ENCODE data around the gene UBE2Z. TPM values are rescaled to one million over a fixed set of nuclear protein-coding genes. Genes with fewer than 3 reads are reported as not detected.

The UBE2Z gene
- total RNA-seq, result 100 and 102 TPM in 2 replicates
- long read RNA-seq, full-length matches to known transcripts, result 5 of 34 reads
- long read RNA-seq, partial matches to known transcripts, result 3 of 34 reads
- long read RNA-seq, other reads (novel, unspliced or antisense), result 26 of 34 reads

- Mint-ChIP-seq H3K27me3 (ENCODE audit: unreplicated experiment) (no peaks in the 10 kb centered on the region), H3K4me3 (ENCODE audit: unreplicated experiment) (peak within 1 kb of the TSS; percentile 90), H3K27ac (ENCODE audit: unreplicated experiment) (peak within 1 kb of the TSS; percentile 98), H3K4me1 (ENCODE audit: unreplicated experiment) (peaks cover 42% of the 10 kb centered on the region), H3K36me3 (ENCODE audit: unreplicated experiment) (peaks cover 14% of the 10 kb centered on the region), H3K9me3 (ENCODE audit: unreplicated experiment) (no peaks in the 10 kb centered on the region)
- DNase-seq (ENCODE audit: extremely low spot score, unreplicated experiment), result peak; percentile 94
- TF ChIP-seq CTCF (IDR thresholded peaks at IDR 0.05), result peak; percentile 20
Measured at GRCh38 chr17:48908047-48908843, at the start of gene UBE2Z. TSS of gene UBE2Z (plus strand) at chr17:48908407. CDS start at chr17:48908504, 97 bp downstream.

- Mint-ChIP-seq H3K4me3 (ENCODE audit: unreplicated experiment) (no peak overlapping the region), H3K9me3 (ENCODE audit: unreplicated experiment) (no peaks in the 10 kb centered on the region), H3K36me3 (ENCODE audit: unreplicated experiment) (peaks cover 44% of the 10 kb centered on the region), H3K27ac (ENCODE audit: unreplicated experiment) (no peak overlapping the region), H3K4me1 (ENCODE audit: unreplicated experiment) (no peaks in the 10 kb centered on the region), H3K27me3 (ENCODE audit: unreplicated experiment) (no peaks in the 10 kb centered on the region)
- TF ChIP-seq CTCF (IDR thresholded peaks at IDR 0.05), result no peak
- DNase-seq (ENCODE audit: extremely low spot score, unreplicated experiment), result no peak
Measured at GRCh38 chr17:48860034-48860433, 48.2 kb upstream of the UBE2Z start.

DNA sequence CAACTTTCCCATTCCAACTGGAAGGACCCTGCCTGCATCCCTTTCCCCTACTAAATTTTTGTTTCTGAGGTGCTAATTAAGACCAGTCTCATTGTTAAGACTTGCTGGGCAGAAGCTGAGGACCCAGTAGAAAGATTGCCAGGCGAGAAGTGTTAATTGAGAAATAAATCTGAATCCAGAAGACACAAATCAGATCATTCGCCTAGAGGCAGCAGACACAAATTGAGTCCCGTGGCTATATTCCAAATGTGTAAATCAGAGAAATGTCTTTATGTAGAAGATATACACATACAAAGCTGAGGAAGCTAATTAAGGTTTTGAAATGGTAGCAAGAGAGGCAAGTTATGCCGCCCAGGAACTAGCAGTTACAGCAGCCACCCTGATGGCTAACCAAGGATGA is 47.8 kb upstream of the UBE2Z start:
- DNase-seq (ENCODE audit: extremely low spot score, unreplicated experiment), result no peak
- H3K9me3 Mint-ChIP-seq (ENCODE audit: unreplicated experiment), result no peaks in the 10 kb centered on the region
- H3K4me1 Mint-ChIP-seq (ENCODE audit: unreplicated experiment), result no peaks in the 10 kb centered on the region
- no peak overlapping the region for H3K27ac Mint-ChIP-seq (ENCODE audit: unreplicated experiment)
- peaks cover 43% of the 10 kb centered on the region for H3K36me3 Mint-ChIP-seq (ENCODE audit: unreplicated experiment)
- H3K4me3 Mint-ChIP-seq (ENCODE audit: unreplicated experiment), result no peak overlapping the region
- no peak for TF ChIP-seq CTCF (IDR thresholded peaks at IDR 0.05)
- no peaks in the 10 kb centered on the region for H3K27me3 Mint-ChIP-seq (ENCODE audit: unreplicated experiment)

DNA sequence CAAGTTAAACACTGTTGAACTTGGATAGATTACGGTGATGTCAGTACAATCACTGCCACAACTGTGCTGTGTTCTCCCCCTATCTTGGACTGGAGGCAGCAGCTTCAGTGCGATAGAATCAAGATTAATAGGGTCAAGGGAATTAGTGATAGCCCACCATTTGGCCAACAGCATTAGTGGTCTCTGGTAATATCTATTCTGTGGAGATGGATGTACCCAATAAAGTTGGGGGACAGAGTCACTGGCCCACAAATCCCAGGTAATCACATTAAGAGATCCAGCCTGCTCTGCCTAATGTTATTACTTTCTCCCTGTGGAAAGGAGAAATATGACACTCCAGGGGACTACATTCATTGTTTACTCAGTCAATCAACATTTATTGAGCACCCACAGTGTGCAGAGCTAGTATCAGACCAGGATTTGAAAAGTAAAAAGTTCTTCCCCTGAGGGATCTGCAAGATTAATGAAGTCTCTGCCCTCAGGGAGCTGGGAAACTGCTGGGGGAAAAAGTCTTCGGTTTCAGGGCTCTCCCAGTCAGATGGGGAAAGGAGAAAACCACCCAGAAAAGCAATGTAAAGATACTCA is 39.2 kb upstream of the UBE2Z start:
- H3K9me3 Mint-ChIP-seq (ENCODE audit: unreplicated experiment), result no peaks in the 10 kb centered on the region
- TF ChIP-seq CTCF (IDR thresholded peaks at IDR 0.05), result no peak
- H3K4me1 Mint-ChIP-seq (ENCODE audit: unreplicated experiment), result peaks cover 7% of the 10 kb centered on the region
- H3K36me3 Mint-ChIP-seq (ENCODE audit: unreplicated experiment), result peaks cover 8% of the 10 kb centered on the region
- no peak overlapping the region for H3K27ac Mint-ChIP-seq (ENCODE audit: unreplicated experiment)
- no peak for DNase-seq (ENCODE audit: extremely low spot score, unreplicated experiment)
- no peak overlapping the region for H3K4me3 Mint-ChIP-seq (ENCODE audit: unreplicated experiment)
- peaks cover 13% of the 10 kb centered on the region for H3K27me3 Mint-ChIP-seq (ENCODE audit: unreplicated experiment)

- peaks cover 14% of the 10 kb centered on the region for H3K27me3 Mint-ChIP-seq (ENCODE audit: unreplicated experiment)
- no peak overlapping the region for H3K4me3 Mint-ChIP-seq (ENCODE audit: unreplicated experiment)
- peaks cover 2% of the 10 kb centered on the region for H3K36me3 Mint-ChIP-seq (ENCODE audit: unreplicated experiment)
- H3K9me3 Mint-ChIP-seq (ENCODE audit: unreplicated experiment), result no peaks in the 10 kb centered on the region
- TF ChIP-seq CTCF (IDR thresholded peaks at IDR 0.05), result no peak
- H3K27ac Mint-ChIP-seq (ENCODE audit: unreplicated experiment), result no peak overlapping the region
- peaks cover 7% of the 10 kb centered on the region for H3K4me1 Mint-ChIP-seq (ENCODE audit: unreplicated experiment)
- DNase-seq (ENCODE audit: extremely low spot score, unreplicated experiment), result no peak
Measured at GRCh38 chr17:48869821-48870318, 38.3 kb upstream of the UBE2Z start.
